Measurements from ENCODE around the gene FOLR2. TPM values are rescaled to one million over a fixed set of nuclear protein-coding genes. Genes with fewer than 3 reads are reported as not detected.

Gene FOLR2
- total RNA-seq, 1 experiment from 2014 or later, result not detected

DNA sequence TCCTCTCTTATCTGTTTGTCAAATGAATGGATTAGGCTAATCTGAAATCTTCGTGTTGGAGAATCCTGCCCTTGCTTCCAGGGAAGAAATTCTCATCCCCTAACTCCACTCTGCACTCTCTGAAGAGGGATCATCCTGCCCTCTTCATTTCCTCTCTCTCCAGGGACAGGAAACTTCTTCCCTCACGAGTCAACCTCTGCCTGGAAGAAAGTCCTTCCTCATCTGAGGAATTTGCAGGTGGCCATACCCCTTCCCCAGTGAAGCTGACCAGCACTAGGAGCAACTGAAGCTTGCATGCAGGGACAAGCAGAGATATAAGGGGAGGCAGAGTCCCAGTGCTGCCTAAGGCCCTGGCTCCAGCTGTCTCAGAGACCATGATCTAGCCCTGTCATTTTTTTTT, 31.0 kb downstream of the FOLR2 start:
- H3K4me1 ChIP-seq (ENCODE audit: control insufficient read depth, insufficient read depth, low read length), result no peaks in the 10 kb centered on the region
- POLR2A ChIA-PET, result no interaction called here
- intact Hi-C loops (cut with micrococcal nuclease; ENCODE audit: unreplicated experiment), result no loop called here
- in situ Hi-C loops (cut with HindIII; ENCODE audit: low pct_unique_long_range_greater_than_20kb, low sequenced_read_pairs), result no loop called here
- no peak for TF ChIP-seq REST (IDR thresholded peaks at IDR 0.05; ENCODE audit: insufficient read depth in 1 of 2, low read depth in 2 of 2, low read length in 1 of 2)
- TF ChIP-seq POLR2AphosphoS5 (IDR thresholded peaks at IDR 0.05; ENCODE audit: low read depth, low read length), result no peak
- no peak for TF ChIP-seq TCF7L2 (IDR thresholded peaks at IDR 0.05; ENCODE audit: low read depth, low read length)
- TF ChIP-seq CTCF (IDR thresholded peaks at IDR 0.05), result no peak
- no peak for TF ChIP-seq SIN3A (IDR thresholded peaks at IDR 0.05; ENCODE audit: borderline replicate concordance, insufficient read depth, low read depth, low read length)
- no peaks in the 10 kb centered on the region for H3K9me3 ChIP-seq (ENCODE audit: control insufficient read depth, insufficient read depth, low read depth, low read length)
- H3K4me3 ChIP-seq (ENCODE audit: low read depth in 2 of 2, low read length in 2 of 2), result no peak overlapping the region
- H3K27me3 ChIP-seq (ENCODE audit: control insufficient read depth, insufficient read depth, low read length), result 0 out of 2 replicates have a peak, but pooled peaks cover 4% of the 10 kb centered on the region
- no TSS peak for BruUV-seq (replicated peaks)
- no peaks in the 10 kb centered on the region for H3K36me3 ChIP-seq (ENCODE audit: control insufficient read depth, insufficient read depth, low read length)
- CTCF ChIA-PET, result interaction anchor here (0.7 kb wide), 1 partner anchor 10 kb away, joined by 4 read pairs; no protein-coding TSS in a partner anchor
- DNase-seq (ENCODE audit: low read depth, low spot score), result no peak
- no peak overlapping the region for H3K27ac ChIP-seq (ENCODE audit: low read length)
- ATAC-seq, result no peak

GRCh38 chr11:72249961-72250360, 33.4 kb downstream of the FOLR2 start:
- no TSS peak for BruUV-seq (replicated peaks)
- ChIA-PET CTCF (no interaction called here), POLR2A (no interaction called here)
- H3K27ac ChIP-seq (ENCODE audit: low read length), result no peak overlapping the region
- peaks cover 12% of the 10 kb centered on the region for H3K27me3 ChIP-seq (ENCODE audit: control insufficient read depth, insufficient read depth, low read length)
- TF ChIP-seq TCF7L2 (IDR thresholded peaks at IDR 0.05; ENCODE audit: low read depth, low read length) (no peak), SIN3A (IDR thresholded peaks at IDR 0.05; ENCODE audit: borderline replicate concordance, insufficient read depth, low read depth, low read length) (no peak), REST (IDR thresholded peaks at IDR 0.05; ENCODE audit: insufficient read depth in 1 of 2, low read depth in 2 of 2, low read length in 1 of 2) (no peak), POLR2AphosphoS5 (IDR thresholded peaks at IDR 0.05; ENCODE audit: low read depth, low read length) (no peak), CTCF (IDR thresholded peaks at IDR 0.05) (no peak)
- no peaks in the 10 kb centered on the region for H3K9me3 ChIP-seq (ENCODE audit: control insufficient read depth, insufficient read depth, low read depth, low read length)
- no peak overlapping the region for H3K4me3 ChIP-seq (ENCODE audit: low read depth in 2 of 2, low read length in 2 of 2)
- no peak for ATAC-seq
- DNase-seq (ENCODE audit: low read depth, low spot score), result no peak
- in situ Hi-C loops (cut with HindIII; ENCODE audit: low pct_unique_long_range_greater_than_20kb, low sequenced_read_pairs), result no loop called here
- H3K36me3 ChIP-seq (ENCODE audit: control insufficient read depth, insufficient read depth, low read length), result no peaks in the 10 kb centered on the region
- intact Hi-C loops (cut with micrococcal nuclease; ENCODE audit: unreplicated experiment), result no loop called here
- H3K4me1 ChIP-seq (ENCODE audit: control insufficient read depth, insufficient read depth, low read length), result no peaks in the 10 kb centered on the region

Data from Panc1 (cell line).